HG02798 (cell line): ENCODE results near the gene TUT7.
"Not testable (repeated sequence)": the region's sequence is repeated elsewhere in the genome, so short reads cannot be mapped to it uniquely, and the experiment has no call there.

ENCODE experiments used
- ATAC-seq: cut with Tn5 transposase; IDR thresholded peaks from one replicate; pipeline ENCODE4 v1.9.1; 2021; ENCODE audit warnings: mild to moderate bottlenecking; ENCODE audit not compliant: unreplicated experiment, poor library complexity

Gene TUT7, protein sequence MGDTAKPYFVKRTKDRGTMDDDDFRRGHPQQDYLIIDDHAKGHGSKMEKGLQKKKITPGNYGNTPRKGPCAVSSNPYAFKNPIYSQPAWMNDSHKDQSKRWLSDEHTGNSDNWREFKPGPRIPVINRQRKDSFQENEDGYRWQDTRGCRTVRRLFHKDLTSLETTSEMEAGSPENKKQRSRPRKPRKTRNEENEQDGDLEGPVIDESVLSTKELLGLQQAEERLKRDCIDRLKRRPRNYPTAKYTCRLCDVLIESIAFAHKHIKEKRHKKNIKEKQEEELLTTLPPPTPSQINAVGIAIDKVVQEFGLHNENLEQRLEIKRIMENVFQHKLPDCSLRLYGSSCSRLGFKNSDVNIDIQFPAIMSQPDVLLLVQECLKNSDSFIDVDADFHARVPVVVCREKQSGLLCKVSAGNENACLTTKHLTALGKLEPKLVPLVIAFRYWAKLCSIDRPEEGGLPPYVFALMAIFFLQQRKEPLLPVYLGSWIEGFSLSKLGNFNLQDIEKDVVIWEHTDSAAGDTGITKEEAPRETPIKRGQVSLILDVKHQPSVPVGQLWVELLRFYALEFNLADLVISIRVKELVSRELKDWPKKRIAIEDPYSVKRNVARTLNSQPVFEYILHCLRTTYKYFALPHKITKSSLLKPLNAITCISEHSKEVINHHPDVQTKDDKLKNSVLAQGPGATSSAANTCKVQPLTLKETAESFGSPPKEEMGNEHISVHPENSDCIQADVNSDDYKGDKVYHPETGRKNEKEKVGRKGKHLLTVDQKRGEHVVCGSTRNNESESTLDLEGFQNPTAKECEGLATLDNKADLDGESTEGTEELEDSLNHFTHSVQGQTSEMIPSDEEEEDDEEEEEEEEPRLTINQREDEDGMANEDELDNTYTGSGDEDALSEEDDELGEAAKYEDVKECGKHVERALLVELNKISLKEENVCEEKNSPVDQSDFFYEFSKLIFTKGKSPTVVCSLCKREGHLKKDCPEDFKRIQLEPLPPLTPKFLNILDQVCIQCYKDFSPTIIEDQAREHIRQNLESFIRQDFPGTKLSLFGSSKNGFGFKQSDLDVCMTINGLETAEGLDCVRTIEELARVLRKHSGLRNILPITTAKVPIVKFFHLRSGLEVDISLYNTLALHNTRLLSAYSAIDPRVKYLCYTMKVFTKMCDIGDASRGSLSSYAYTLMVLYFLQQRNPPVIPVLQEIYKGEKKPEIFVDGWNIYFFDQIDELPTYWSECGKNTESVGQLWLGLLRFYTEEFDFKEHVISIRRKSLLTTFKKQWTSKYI (N-terminal part only)

DNA sequence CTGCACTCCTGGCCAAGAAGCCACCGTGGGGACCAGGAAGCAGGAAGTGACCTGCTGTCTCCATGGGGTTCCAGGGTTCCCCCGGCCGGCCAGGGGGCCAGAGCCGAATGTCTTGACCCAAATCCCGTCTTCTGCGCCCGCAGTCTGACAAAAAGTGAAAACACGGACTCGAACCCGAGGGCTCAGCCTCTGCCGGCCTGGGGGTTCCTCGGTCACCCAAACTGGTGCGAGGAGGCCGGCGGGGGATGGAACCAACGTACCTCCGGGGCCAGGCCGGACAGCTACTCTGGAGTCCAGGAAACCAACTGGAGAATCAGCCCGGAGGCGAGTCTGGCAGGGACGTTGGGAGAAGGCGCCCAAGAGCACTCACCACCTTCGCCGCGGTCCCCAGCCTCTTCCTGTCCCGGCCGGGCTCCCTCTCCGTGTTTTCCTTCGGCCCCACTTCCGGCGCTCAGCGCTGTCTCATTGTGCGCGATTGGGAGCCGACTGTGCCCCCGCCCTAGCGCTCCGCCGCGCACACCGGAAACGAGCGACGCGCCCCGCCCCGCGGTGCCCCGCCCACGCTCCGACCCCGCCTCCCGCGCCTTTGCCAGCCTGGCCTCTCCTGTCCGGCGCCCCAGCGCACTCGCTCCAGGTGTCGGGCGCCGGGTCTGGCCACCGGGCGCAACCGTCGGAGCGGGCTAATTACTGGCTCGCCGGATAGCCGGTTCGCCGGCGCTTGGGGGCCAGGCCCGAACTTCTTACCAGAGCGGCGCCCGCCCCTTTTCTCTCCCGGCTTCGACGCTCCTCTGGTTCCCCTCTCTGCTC lies at the start of gene TUT7:
TUT7 (minus strand) TSS at position 400 of the 807 bp plus-strand sequence. CDS start 1,211 bp downstream, outside the sequence.
- ATAC-seq = peak; percentile 87

DNA sequence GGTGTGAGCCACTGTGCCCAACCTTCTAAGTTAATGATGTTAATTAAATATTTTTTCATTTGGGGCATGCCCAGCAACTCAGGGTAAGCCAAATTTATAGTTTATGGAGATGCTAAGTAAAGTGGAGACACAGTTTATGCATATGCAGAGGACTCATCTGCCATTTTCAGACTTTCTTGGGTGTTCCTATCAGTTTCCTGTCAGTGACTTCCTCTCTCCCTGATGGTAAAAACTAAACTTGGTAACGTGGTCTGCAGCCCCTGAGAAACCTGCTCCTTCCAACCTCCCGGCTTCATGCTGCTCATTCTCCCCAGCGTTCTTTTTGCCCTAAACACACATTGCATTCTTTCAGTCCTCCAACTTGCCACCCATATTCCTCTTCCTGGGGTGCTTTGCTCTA lies 48.4 kb upstream of the TUT7 start:
- ATAC-seq = no peak

DNA sequence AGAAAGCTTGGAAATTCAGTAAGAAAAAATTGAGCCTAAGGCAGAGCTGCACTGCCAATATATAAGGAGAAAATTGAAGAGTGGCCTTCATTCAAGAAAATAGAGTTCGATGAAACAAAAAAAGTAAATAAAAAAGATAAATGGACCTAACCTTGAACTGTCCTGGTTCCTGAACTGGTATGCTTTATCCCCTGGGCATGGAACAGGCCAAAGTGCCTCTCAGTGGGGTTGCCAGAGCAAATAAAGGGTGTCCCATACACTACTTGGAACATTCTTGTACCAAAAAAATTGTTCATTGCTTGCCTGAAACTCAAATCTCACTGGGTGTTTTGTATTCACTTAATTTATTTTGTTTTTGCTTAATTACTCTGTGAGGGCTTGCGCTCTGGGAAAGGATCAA lies 42.2 kb upstream of the TUT7 start:
- no peak for ATAC-seq

DNA sequence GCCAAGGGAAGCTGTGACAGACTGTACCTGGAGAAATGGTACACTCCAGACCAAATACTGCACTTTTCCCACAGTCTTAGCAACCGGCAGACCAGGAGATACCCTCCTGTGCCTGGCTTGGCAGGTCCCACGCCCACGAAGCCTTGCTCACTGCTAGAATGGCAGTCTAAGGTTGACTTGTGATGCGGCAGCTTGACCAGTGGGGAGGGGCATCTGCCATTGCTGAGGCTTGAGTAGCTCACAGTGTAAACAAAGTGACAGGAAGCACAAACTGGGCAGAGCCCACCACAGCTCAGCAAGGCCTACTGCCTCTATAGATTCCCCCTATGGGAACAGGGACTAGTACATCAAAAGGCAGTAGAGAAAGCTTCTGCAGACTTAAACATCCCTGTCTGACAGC lies 36.0 kb upstream of the TUT7 start:
- not testable (repeated sequence) for ATAC-seq

DNA sequence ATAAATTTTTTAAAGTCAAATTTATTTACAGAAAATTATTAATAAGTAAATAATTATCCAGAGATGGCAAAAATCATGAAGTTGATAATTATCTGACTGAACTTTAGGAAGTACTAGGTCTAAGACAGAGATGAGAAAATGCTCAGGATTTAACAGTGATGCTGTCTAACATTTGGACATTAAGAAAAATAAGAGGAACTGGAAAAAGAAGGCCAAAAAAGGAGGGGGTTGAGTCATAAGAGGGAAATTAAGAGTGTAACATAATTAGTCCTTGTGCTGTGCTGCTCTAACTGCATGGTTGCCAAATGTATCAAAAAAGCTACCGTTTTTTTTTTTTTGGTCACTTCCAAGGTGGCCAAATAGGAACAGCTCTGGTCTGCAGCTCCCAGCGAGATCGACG lies 35.4 kb upstream of the TUT7 start:
- ATAC-seq = no peak

DNA sequence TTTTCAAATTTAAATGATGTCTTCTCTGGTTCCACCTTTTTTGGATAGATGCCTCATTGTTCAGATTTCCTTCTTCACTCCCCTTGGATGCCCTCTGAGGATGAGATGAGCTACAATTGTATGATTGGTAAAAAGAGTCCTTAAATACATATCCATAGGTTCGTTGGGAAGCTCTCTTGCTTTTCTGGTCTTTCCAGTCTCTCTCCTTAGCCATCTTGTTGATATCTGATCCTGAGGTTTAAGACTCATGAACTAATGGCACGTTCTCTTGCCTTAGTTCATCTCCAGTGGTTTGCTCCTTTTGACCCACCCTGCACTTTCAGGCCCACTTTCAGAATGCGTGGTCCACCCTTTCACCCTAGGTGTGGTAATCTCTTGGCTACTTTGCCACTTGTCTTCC lies 33.2 kb upstream of the TUT7 start:
- ATAC-seq = no peak

DNA sequence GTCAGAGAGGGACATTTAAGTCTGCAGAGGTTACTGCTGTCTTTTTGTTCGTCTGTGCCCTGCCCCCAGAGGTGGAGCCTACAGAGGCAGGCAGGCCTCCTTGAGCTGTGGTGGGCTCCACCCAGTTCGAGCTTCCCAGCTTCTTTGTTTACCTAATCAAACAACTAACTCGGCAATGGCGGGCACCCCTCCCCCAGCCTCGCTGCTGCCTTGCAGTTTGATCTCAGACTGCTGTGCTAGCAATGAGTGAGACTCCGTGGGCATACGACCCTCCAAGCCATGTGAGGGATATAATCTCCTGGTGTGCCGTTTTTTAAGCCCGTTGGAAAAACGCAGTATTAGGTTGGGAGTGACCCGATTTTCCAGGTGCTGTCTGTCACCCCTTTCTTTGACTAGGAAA lies 28.8 kb upstream of the TUT7 start:
- not testable (repeated sequence) for ATAC-seq

DNA sequence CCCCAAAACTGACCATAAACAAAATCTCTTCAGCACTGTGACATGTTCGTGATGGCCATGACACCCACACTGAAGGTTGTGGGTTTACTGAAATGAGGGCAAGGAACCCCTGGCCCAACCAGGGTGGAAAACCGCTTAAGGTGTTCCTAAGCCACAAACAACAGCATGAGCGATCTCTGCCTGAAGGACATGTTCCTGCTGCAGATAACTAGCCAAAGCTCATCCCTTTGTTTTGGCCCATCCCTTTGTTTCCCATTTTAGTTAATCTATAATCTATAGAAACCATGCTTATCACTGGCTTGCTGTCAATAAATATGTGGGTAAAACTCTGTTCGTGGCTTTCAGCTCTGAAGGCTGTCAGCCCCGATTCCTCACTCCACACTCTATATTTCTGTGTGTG lies 21.8 kb upstream of the TUT7 start:
- ATAC-seq = no peak

DNA sequence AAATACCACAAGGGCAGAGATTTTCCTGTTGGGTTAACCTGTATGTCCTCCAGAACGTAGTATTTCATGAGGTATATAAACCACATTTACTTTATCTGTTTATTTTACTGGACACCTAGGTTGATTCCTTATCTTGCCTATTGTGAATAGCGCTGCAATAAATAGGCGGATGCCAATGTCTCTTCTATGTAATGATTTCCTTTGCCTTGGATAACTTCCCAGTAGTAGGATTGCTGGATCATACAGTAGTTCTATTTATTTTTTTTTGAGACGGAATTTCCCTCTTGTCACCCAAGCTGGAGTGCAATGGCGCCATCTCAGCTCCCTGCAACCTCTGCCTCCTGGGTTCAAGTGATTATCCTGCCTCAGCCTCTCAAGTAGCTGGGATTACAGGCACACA lies 15.6 kb upstream of the TUT7 start:
- ATAC-seq = no peak

DNA sequence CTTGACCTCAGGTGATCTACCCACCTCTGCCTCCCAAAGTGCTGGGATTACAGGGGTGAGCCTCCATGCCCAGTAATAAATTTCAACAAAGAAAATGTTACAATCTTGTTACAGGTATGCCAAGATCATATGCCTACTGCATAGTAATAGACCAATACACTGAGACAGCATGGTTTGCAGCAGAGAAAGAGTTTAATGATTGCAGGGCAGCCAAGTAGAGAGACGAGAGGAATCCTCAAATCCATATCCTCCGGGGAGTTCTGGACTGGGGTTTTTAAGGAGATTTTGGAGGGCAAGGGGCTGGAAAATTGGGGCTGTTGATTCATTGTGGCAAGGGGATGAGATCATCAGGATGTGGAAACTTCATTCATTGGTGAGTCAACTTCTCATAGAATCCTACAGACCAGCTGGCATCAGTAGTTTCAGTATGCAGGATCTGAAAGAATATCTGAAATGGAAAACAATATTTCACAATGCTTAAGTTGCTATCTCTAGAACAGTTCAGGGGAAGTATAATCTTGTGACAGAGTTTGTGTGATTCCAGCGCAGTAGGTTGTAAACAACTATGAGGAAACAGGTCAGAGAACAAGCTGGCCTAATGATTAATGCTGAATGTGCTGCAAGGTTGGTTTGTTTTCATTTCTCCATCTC lies 14.8 kb upstream of the TUT7 start:
- no peak for ATAC-seq

DNA sequence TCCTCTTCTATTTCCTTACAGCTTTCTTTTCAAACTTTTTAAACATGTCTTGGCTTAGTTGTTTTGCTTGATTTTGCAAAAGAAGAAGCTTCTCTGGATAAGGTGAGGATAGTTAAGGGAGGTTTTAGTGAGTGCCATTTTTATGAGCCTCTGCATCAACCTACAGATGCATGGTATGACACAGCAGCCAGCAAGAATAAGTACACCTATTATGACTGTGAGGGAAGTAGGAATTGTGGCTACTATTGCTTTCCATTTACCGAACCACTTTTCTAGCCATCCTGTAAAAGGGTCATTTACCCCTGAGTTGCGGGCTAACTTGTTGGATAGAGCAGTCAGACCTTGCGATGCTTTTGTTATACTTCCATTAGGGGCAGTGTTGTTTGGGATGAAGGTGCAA lies 7.0 kb upstream of the TUT7 start:
- no peak for ATAC-seq

DNA sequence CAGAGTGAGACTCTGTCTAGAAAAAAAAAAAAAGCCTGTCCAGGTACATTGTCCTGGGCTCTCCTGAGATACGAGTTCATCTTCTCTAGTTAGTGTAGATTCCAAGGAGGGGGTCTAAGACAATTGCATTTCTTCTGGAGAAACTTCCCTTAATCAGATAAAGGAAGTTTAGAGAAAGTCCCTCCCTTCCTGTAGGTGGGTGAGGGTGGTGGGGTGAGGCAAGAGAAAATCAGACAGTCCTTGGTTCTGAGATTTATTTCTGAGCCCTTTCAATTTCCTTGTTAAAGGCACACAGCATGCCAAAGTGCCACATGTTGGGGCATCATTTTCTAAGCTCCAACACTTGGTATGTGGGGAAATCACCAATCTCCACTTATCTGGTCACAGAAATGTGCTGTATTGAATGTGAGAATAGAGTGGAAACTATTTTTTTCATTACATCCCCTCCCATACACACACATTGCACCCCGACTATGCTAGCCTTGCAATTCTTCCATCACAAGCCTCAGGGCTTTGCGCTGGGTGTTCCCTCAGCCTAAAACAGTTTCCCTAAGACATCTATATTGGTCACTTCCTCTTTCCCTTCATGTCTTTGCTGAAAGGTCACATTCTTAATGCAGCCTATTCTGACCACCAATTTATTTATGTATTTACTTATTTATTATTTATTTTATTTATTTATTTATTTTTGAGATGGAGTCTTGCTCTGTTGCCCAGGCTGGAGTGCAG lies 5.1 kb upstream of the TUT7 start:
- ATAC-seq = no peak

DNA sequence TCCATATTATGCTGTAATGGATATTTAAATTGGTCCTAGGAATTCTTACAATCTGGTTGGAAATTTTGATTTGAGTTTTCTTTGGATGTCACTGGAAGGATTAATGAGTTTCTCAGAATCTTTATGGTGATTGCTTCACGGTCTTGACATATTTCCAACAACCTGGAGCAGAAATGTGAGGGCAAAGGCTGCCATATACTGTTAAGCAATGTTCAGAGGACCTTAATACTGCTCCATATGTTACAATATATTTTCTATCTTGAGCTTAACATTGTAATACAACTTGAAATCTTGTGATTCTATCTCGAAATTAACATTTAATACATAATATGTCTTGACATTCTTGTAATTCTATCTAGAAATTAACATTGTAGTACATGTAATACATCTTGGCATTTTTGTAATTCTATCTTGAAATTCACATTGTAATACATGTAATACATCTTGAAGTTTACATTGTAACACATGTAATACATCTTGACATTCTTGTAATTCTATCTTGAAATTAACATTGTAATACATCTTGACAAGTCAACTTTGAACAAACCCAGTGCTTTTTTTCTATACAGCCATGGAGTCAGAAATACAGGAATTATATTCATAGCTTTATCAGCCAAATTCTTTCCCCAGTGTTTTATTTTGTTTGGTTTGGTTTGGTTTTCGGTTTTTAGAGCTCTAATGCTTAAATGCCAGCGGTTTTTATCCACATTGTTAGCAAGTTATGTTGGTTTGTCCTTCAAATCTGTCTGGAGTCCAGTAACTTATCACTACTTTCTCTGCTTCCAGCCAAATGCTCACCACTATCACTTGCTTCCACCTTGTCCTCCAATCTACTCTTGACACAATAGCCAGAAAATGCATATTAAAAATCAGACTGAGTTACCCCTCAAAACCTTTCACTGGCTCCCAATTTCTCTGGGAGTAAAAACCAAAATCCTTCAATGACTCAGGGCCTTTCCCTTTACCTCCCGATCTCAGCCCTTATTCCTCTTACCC lies 3.0 kb upstream of the TUT7 start:
- no peak for ATAC-seq

DNA sequence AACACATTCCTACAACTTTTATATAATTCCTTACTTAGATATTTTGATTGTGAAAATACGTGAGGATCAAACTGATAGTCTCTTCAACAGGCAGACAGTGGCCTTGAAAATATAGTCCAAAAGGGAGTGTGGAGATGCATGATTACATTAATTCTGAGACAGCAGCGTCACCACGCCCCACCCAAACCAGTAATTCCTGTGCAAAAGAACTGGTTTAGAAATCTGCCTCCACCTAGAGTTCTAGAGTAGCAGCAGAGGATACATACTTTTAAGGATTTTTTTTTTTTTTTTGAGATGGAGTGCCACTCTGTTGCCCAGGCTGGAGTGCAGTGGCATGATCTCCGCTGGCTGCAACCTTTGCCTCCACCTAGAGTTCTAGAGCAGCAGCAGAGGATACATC lies 1.6 kb upstream of the TUT7 start:
- no peak for ATAC-seq

DNA sequence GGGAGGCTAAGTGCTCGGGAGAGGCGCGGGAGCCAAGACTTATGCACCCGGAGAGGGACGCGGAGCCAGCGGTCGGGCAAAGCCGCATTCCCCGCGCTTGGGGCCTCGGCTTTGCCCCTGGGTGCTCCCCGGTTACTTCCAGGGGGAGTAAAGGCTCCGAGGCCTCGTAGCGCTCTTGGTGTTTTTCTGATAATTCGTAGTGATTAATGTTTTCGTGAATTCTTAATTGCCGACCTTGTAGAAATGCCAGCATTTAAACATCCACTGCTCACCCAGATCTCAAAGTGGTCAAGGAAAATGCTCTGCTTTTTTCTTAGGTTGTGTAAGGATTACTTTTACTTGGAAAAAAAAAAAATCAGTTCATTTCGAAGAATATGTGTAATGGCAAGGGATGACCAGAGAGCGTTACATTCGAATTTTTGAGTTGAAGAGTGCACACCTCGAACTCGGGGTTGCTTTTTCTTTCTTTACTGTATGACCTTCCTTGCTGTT lies 654 bp upstream of the TUT7 start:
- no peak for ATAC-seq

DNA sequence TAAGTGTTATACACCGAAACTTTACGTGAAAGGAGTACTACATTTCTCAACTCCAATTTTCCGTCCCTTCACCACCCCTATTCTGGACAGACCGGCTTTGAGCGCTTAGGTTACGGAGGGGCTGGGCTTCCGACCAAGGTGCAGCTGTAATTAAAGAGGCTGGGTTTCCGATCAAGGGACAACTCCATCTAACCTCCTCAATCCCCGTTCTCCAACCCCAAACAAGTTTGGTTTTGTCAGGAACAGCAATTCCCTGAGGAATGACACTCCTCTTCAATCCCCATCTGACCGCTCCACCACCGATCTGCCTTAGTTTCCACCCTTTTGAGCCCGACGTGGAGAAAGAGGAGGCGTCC lies 577 bp downstream of the TUT7 start:
- ATAC-seq = no peak

DNA sequence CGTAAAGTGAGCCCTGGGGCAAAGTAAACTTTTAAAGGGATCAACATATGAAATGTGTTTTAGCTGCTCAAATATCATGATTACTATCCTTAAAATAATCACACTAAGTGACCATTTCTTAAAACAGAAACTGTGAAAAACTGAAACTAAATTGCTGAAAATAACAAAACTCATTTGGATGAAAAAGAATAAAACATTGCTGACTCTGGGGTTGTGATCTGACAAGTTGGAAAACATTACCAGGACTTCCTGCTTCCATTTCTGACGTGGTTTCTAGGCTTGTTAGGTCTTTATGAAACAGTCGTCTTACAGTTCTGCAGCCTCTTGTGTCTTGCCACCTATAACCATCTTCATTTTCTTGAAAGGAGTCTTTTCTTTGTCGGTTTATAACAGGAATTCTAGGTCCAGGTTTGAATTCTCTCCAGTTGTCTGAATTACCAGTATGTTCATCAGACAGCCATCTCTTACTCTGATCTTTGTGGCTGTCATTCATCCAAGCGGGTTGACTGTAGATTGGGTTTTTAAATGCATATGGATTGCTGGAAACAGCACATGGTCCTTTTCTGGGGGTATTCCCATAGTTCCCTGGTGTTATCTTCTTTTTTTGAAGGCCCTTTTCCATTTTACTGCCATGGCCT lies 1.7 kb downstream of the TUT7 start:
- ATAC-seq = no peak
